WTC11 (cell line): ENCODE measurements around the gene HDGFL2. TPM values are rescaled to one million over a fixed set of nuclear protein-coding genes. Genes with fewer than 3 reads are reported as not detected.

ENCODE experiments used
- ATAC-seq: fragments of 200-7000 bp; cut with Tn5 transposase; 2 replicates; pipeline ENCODE4 v1.10.0; 2021; ENCODE audit warnings: mild to moderate bottlenecking, moderate library complexity
- CTCF ChIA-PET: fragments of 300-600 bp; sonication (Branson Sonifier 250); formaldehyde crosslinking; loops from one replicate; lab custom pipeline; 2021; ENCODE audit warnings: antibody characterized with exemption; lab: Charles Lee
- POLR2A ChIA-PET: fragments of 350-600 bp; sonication (Branson Sonifier 250); formaldehyde crosslinking; loops from one replicate; lab custom pipeline; 2021; ENCODE audit warnings: antibody characterized with exemption; lab: Charles Lee
- DNase-seq: peaks from one replicate; pipeline ENCODE4 v3.0.0; 2021; ENCODE audit warnings: low spot score
- H3K27ac Mint-ChIP-seq: 2 replicates; pipeline ENCODE4 v1.8.0; 2021; ENCODE audit warnings: mixed read lengths
- H3K27me3 Mint-ChIP-seq: 2 replicates; pipeline ENCODE4 v1.8.0; 2021; ENCODE audit warnings: low read depth, mild to moderate bottlenecking, moderate library complexity, mixed read lengths
- H3K36me3 Mint-ChIP-seq: 2 replicates; pipeline ENCODE4 v1.8.0; 2021; ENCODE audit warnings: mixed read lengths
- H3K4me1 Mint-ChIP-seq: 2 replicates; pipeline ENCODE4 v1.8.0; 2022; ENCODE audit warnings: mixed read lengths
- H3K4me3 Mint-ChIP-seq: 2 replicates; pipeline ENCODE4 v1.8.0; 2021; ENCODE audit warnings: mild to moderate bottlenecking, moderate library complexity, mixed read lengths
- H3K9me3 Mint-ChIP-seq: 2 replicates; pipeline ENCODE4 v1.8.0; 2021; ENCODE audit warnings: mixed read lengths
- AFF4 ChIP-seq: sonication (generic); formaldehyde crosslinking; IDR thresholded peaks from 2 replicates; pipeline ENCODE4 v1.8.1; 2023; ENCODE audit warnings: mild to moderate bottlenecking, missing genetic modification reagents, borderline replicate concordance
- AR ChIP-seq: fragments of 250-450 bp; sonication (Bioruptor Pico); IDR thresholded peaks from 2 replicates; pipeline ENCODE4 v1.9.0; 2021; ENCODE audit warnings: mild to moderate bottlenecking
- CBFB ChIP-seq: sonication (generic); formaldehyde crosslinking; IDR thresholded peaks from 2 replicates; pipeline ENCODE4 v1.8.1; 2022; ENCODE audit warnings: mild to moderate bottlenecking, low read depth, missing genetic modification reagents
- CREB1 ChIP-seq: sonication (generic); formaldehyde crosslinking; IDR thresholded peaks from 2 replicates; pipeline ENCODE4 v1.8.0; 2023; ENCODE audit warnings: mild to moderate bottlenecking, missing genetic modification reagents
- ELF4 ChIP-seq: sonication (generic); formaldehyde crosslinking; IDR thresholded peaks from 2 replicates; pipeline ENCODE4 v1.8.1; 2022; ENCODE audit warnings: low read depth, mild to moderate bottlenecking, moderate library complexity, missing genetic modification reagents
- ESRRA ChIP-seq: sonication (generic); formaldehyde crosslinking; IDR thresholded peaks from 2 replicates; pipeline ENCODE4 v1.8.1; 2022; ENCODE audit warnings: mild to moderate bottlenecking, missing genetic modification reagents, borderline replicate concordance
- GTF2I ChIP-seq: fragments of 250-450 bp; sonication (Bioruptor Pico); conservative IDR thresholded peaks from 2 replicates; pipeline ENCODE4 v1.4.0; 2021; ENCODE audit warnings: mild to moderate bottlenecking
- HMGA2 ChIP-seq: fragments of 250-450 bp; sonication (Bioruptor Pico); IDR thresholded peaks from 2 replicates; pipeline ENCODE4 v1.4.0; 2021; ENCODE audit warnings: mild to moderate bottlenecking, moderate library complexity
- MLX ChIP-seq: sonication (generic); formaldehyde crosslinking; IDR thresholded peaks from 2 replicates; pipeline ENCODE4 v1.8.1; 2023; ENCODE audit warnings: mild to moderate bottlenecking, missing genetic modification reagents, moderate library complexity
- NFE2L1 ChIP-seq: sonication (generic); formaldehyde crosslinking; IDR thresholded peaks from 2 replicates; pipeline ENCODE4 v1.8.1; 2023; ENCODE audit warnings: missing genetic modification reagents
- NFYB ChIP-seq: sonication (generic); formaldehyde crosslinking; conservative IDR thresholded peaks from 2 replicates; pipeline ENCODE4 v1.8.0; 2022; ENCODE audit warnings: low read depth, missing genetic modification reagents
- OVOL2 ChIP-seq: fragments of 250-450 bp; sonication (Bioruptor Pico); IDR thresholded peaks from 2 replicates; pipeline ENCODE4 v1.9.0; 2021; ENCODE audit warnings: mild to moderate bottlenecking, borderline replicate concordance
- PRDM15 ChIP-seq: sonication (generic); formaldehyde crosslinking; IDR thresholded peaks from 2 replicates; pipeline ENCODE4 v1.8.0; 2022; ENCODE audit warnings: missing genetic modification reagents
- SP1 ChIP-seq: sonication (generic); formaldehyde crosslinking; conservative IDR thresholded peaks from 2 replicates; pipeline ENCODE4 v1.8.1; 2022; ENCODE audit warnings: missing genetic modification reagents
- ZNF219 ChIP-seq: sonication (generic); formaldehyde crosslinking; IDR thresholded peaks from 2 replicates; pipeline ENCODE4 v1.8.0; 2023; ENCODE audit warnings: missing genetic modification reagents, mild to moderate bottlenecking, borderline replicate concordance
- ZNF396 ChIP-seq: fragments of 250-450 bp; sonication (Bioruptor Pico); IDR thresholded peaks from 2 replicates; pipeline ENCODE4 v1.8.0; 2021; ENCODE audit warnings: mild to moderate bottlenecking, moderate library complexity, borderline replicate concordance
- total RNA-seq: library from RNA; stranded (reverse); gene quantifications from 3 replicates; pipeline ENCODE4 v1.2.3, GENCODE V29; 2021

HDGFL2 gene
- total RNA-seq, 1 experiment from 2014 or later, result 115 TPM

GRCh38 chr19:4455719-4456475 is 16.2 kb upstream of the HDGFL2 start (continued):
- TF ChIP-seq HMGA2 (CRISPR knock-in tag), result no peak
- no peak for TF ChIP-seq SP1
- TF ChIP-seq MLX (CRISPR knock-in tag), result no peak
- no peak for TF ChIP-seq ZNF396 (CRISPR knock-in tag)
- TF ChIP-seq NFE2L1 (CRISPR knock-in tag), result no peak
- no peak for TF ChIP-seq AFF4 (CRISPR knock-in tag)

- Mint-ChIP-seq H3K4me1 (peaks cover 9% of the 10 kb centered on the region), H3K4me3 (peak overlapping the region; percentile 93), H3K36me3 (no peaks in the 10 kb centered on the region), H3K27ac (peak overlapping the region; percentile 81), H3K27me3 (peaks cover 9% of the 10 kb centered on the region; the same call in 1 of the 2 replicates), H3K9me3 (no peaks in the 10 kb centered on the region)
- ChIA-PET POLR2A (interaction anchor here (0.7 to 1.4 kb wide), 2 partner anchors 12 to 18 kb away, joined by 3 read pairs; no protein-coding TSS in a partner anchor), CTCF (interaction anchor here (0.5 to 1.4 kb wide), 4 partner anchors 9 to 112 kb away, joined by 3 to 6 read pairs (median 4); no protein-coding TSS in a partner anchor)
- DNase-seq (no peak), ATAC-seq (no peak)
- TF ChIP-seq PRDM15 (CRISPR knock-in tag), result no peak
- TF ChIP-seq SP1, result no peak
- TF ChIP-seq NFYB (CRISPR knock-in tag), result no peak
- TF ChIP-seq OVOL2 (CRISPR knock-in tag), result no peak
- no peak for TF ChIP-seq ELF4 (CRISPR knock-in tag)
- no peak for TF ChIP-seq CBFB (CRISPR knock-in tag)
- no peak for TF ChIP-seq ZNF219 (CRISPR knock-in tag)
- no peak for TF ChIP-seq CREB1 (CRISPR knock-in tag)
- TF ChIP-seq ESRRA (CRISPR knock-in tag), result no peak
- TF ChIP-seq AR (CRISPR knock-in tag), result no peak
- TF ChIP-seq GTF2I (CRISPR knock-in tag), result no peak
Observed at GRCh38 chr19:4456476-4456842, 15.6 kb upstream of the HDGFL2 start.
